ENCODE results near the gene CEP290.

CEP290 gene

GRCh38 chr12:88057994-88058718, 83.7 kb downstream of the CEP290 start:
- Histone ChIP-seq H3K9ac (ENCODE audit: low read depth, low read length, poor library complexity) (no peak overlapping the region), H3K79me1 (ENCODE audit: low read depth, low read length) (no peaks in the 10 kb centered on the region), H4K91ac (ENCODE audit: low read depth, low read length, poor library complexity) (no peak overlapping the region), H3K14ac (ENCODE audit: low read length) (no peak overlapping the region), H3K23ac (ENCODE audit: low read depth, low read length, poor library complexity) (no peak overlapping the region), H2BK120ac (ENCODE audit: low read depth, low read length) (no peak overlapping the region), H3K4me2 (ENCODE audit: insufficient read depth, low read length, poor library complexity, severe bottlenecking) (no peak overlapping the region), H3K9me3 (replicated peaks in 1 of 2; ENCODE audit: control insufficient read depth in 2 of 2, insufficient read depth in 1 of 2, low read depth in 1 of 2, low read length in 2 of 2) (no peaks in the 10 kb centered on the region), H2AFZ (ENCODE audit: low read length) (no peak overlapping the region), H3K18ac (ENCODE audit: low read length) (no peak overlapping the region), H4K8ac (ENCODE audit: low read depth, low read length) (no peak overlapping the region), H3K4me3 (ENCODE audit: low read length in 2 of 2) (no peak overlapping the region), H3K36me3 (replicated peaks in 1 of 2; ENCODE audit: control insufficient read depth in 2 of 2, insufficient read depth in 2 of 2, low read length in 2 of 2) (peaks cover 2 to 69% of the 10 kb centered on the region in 2 donors), H3K4ac (ENCODE audit: low read length) (no peak overlapping the region), H2BK15ac (ENCODE audit: low read length) (no peak overlapping the region), H3K4me1 (ENCODE audit: control insufficient read depth in 2 of 2, insufficient read depth in 1 of 2, low read depth in 1 of 2, low read length in 2 of 2) (no peaks in the 10 kb centered on the region), H3K27ac (replicated peaks; ENCODE audit: low read length) (no peak overlapping the region), H2BK5ac (ENCODE audit: low read length) (no peak overlapping the region), H2BK12ac (ENCODE audit: low read length) (no peak overlapping the region), H2AK5ac (ENCODE audit: low read depth, low read length) (no peak overlapping the region), H3K27me3 (ENCODE audit: control insufficient read depth in 3 of 3, insufficient read depth in 3 of 3, low read depth in 1 of 3, low read length in 3 of 3) (no peaks in the 10 kb centered on the region)
- no peak for DNase-seq (ENCODE audit: low spot score)
- no CpG with 5 or more reads among the region's 4 CpGs for WGBS, 2 donors (ENCODE audit: extremely low coverage in 2 of 2, insufficient read length in 2 of 2, insufficient replicate concordance in 1 of 2)

DNA sequence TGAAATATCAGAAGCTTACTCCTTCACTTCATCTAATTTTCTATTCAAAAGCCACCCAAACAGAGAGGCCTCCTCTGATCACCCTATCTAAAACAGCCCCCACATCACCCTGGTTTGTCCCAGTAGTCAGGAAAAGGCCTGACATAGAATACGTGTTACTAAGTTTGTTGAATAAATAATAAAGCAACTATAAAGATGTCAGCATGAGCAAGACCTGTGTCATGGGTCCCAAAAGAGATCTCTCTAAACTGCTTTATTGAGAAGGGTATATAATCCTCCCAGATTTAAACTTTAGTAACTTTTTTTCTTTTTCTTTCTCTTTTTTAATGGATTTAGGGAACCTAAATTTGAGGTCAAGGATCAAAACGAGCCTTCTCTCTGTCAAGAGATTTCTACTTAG, 85.3 kb downstream of the CEP290 start:
- H2BK15ac ChIP-seq (ENCODE audit: low read length) = no peak overlapping the region
- H3K27me3 ChIP-seq (ENCODE audit: control insufficient read depth in 3 of 3, insufficient read depth in 3 of 3, low read depth in 1 of 3, low read length in 3 of 3) = no peaks in the 10 kb centered on the region
- H3K9me3 ChIP-seq (replicated peaks in 1 of 2; ENCODE audit: control insufficient read depth in 2 of 2, insufficient read depth in 1 of 2, low read depth in 1 of 2, low read length in 2 of 2) = no peaks in the 10 kb centered on the region
- no peak overlapping the region for H3K27ac ChIP-seq (replicated peaks; ENCODE audit: low read length)
- H3K9ac ChIP-seq (ENCODE audit: low read depth, low read length, poor library complexity) = no peak overlapping the region
- H2AK5ac ChIP-seq (ENCODE audit: low read depth, low read length) = no peak overlapping the region
- no peak overlapping the region for H2BK120ac ChIP-seq (ENCODE audit: low read depth, low read length)
- no peak overlapping the region for H2BK12ac ChIP-seq (ENCODE audit: low read length)
- H3K4ac ChIP-seq (ENCODE audit: low read length) = no peak overlapping the region
- DNase-seq (ENCODE audit: low spot score) = no peak
- no peak overlapping the region for H3K14ac ChIP-seq (ENCODE audit: low read length)
- H3K79me1 ChIP-seq (ENCODE audit: low read depth, low read length) = no peaks in the 10 kb centered on the region
- no peak overlapping the region for H2AFZ ChIP-seq (ENCODE audit: low read length)
- H2BK5ac ChIP-seq (ENCODE audit: low read length) = no peak overlapping the region
- H3K36me3 ChIP-seq (replicated peaks in 1 of 2; ENCODE audit: control insufficient read depth in 2 of 2, insufficient read depth in 2 of 2, low read length in 2 of 2) = peaks cover 2 to 68% of the 10 kb centered on the region in 2 donors
- H3K18ac ChIP-seq (ENCODE audit: low read length) = no peak overlapping the region
- WGBS, 2 donors (ENCODE audit: extremely low coverage in 2 of 2, insufficient read length in 2 of 2, insufficient replicate concordance in 1 of 2) = no CpG with 5 or more reads among the region's 2 CpGs
- H3K4me2 ChIP-seq (ENCODE audit: insufficient read depth, low read length, poor library complexity, severe bottlenecking) = no peak overlapping the region
- H3K4me1 ChIP-seq (ENCODE audit: control insufficient read depth in 2 of 2, insufficient read depth in 1 of 2, low read depth in 1 of 2, low read length in 2 of 2) = no peaks in the 10 kb centered on the region
- H3K4me3 ChIP-seq (ENCODE audit: low read length in 2 of 2) = no peak overlapping the region
- no peak overlapping the region for H4K8ac ChIP-seq (ENCODE audit: low read depth, low read length)
- H3K23ac ChIP-seq (ENCODE audit: low read depth, low read length, poor library complexity) = no peak overlapping the region
- no peak overlapping the region for H4K91ac ChIP-seq (ENCODE audit: low read depth, low read length, poor library complexity)

GRCh38 chr12:88052686-88053085, 89.2 kb downstream of the CEP290 start:
- no peak overlapping the region for H3K27ac ChIP-seq (replicated peaks; ENCODE audit: low read length)
- H2BK15ac ChIP-seq (ENCODE audit: low read length) = no peak overlapping the region
- H2BK120ac ChIP-seq (ENCODE audit: low read depth, low read length) = no peak overlapping the region
- no peak overlapping the region for H4K8ac ChIP-seq (ENCODE audit: low read depth, low read length)
- no peak overlapping the region for H3K4me2 ChIP-seq (ENCODE audit: insufficient read depth, low read length, poor library complexity, severe bottlenecking)
- WGBS, 2 donors (ENCODE audit: extremely low coverage in 2 of 2, insufficient read length in 2 of 2, insufficient replicate concordance in 1 of 2) = no CpG with 5 or more reads among the region's 1 CpG
- no peak overlapping the region for H3K14ac ChIP-seq (ENCODE audit: low read length)
- H3K9me3 ChIP-seq (replicated peaks in 1 of 2; ENCODE audit: control insufficient read depth in 2 of 2, insufficient read depth in 1 of 2, low read depth in 1 of 2, low read length in 2 of 2) = no peaks in the 10 kb centered on the region
- no peak overlapping the region for H3K18ac ChIP-seq (ENCODE audit: low read length)
- no peak overlapping the region for H2AFZ ChIP-seq (ENCODE audit: low read length)
- H3K36me3 ChIP-seq (replicated peaks in 1 of 2; ENCODE audit: control insufficient read depth in 2 of 2, insufficient read depth in 2 of 2, low read length in 2 of 2) = peaks cover 3 to 79% of the 10 kb centered on the region in 2 donors
- H2BK12ac ChIP-seq (ENCODE audit: low read length) = no peak overlapping the region
- H3K4me1 ChIP-seq (ENCODE audit: control insufficient read depth in 2 of 2, insufficient read depth in 1 of 2, low read depth in 1 of 2, low read length in 2 of 2) = no peaks in the 10 kb centered on the region
- H3K4ac ChIP-seq (ENCODE audit: low read length) = no peak overlapping the region
- H3K9ac ChIP-seq (ENCODE audit: low read depth, low read length, poor library complexity) = no peak overlapping the region
- DNase-seq (ENCODE audit: low spot score) = no peak
- H2BK5ac ChIP-seq (ENCODE audit: low read length) = no peak overlapping the region
- no peak overlapping the region for H4K91ac ChIP-seq (ENCODE audit: low read depth, low read length, poor library complexity)
- no peaks in the 10 kb centered on the region for H3K27me3 ChIP-seq (ENCODE audit: control insufficient read depth in 3 of 3, insufficient read depth in 3 of 3, low read depth in 1 of 3, low read length in 3 of 3)
- H3K23ac ChIP-seq (ENCODE audit: low read depth, low read length, poor library complexity) = no peak overlapping the region
- no peak overlapping the region for H2AK5ac ChIP-seq (ENCODE audit: low read depth, low read length)
- no peaks in the 10 kb centered on the region for H3K79me1 ChIP-seq (ENCODE audit: low read depth, low read length)
- H3K4me3 ChIP-seq (ENCODE audit: low read length in 2 of 2) = no peak overlapping the region

- Histone ChIP-seq H2BK120ac (ENCODE audit: low read depth, low read length) (no peak overlapping the region), H3K27me3 (ENCODE audit: control insufficient read depth in 3 of 3, insufficient read depth in 3 of 3, low read depth in 1 of 3, low read length in 3 of 3) (no peaks in the 10 kb centered on the region), H3K27ac (replicated peaks; ENCODE audit: low read length) (no peak overlapping the region), H3K79me1 (ENCODE audit: low read depth, low read length) (no peaks in the 10 kb centered on the region), H3K14ac (ENCODE audit: low read length) (no peak overlapping the region), H3K4ac (ENCODE audit: low read length) (no peak overlapping the region), H2AFZ (ENCODE audit: low read length) (no peak overlapping the region), H3K4me1 (ENCODE audit: control insufficient read depth in 2 of 2, insufficient read depth in 1 of 2, low read depth in 1 of 2, low read length in 2 of 2) (no peaks in the 10 kb centered on the region), H2BK15ac (ENCODE audit: low read length) (no peak overlapping the region), H3K18ac (ENCODE audit: low read length) (no peak overlapping the region), H3K9me3 (replicated peaks in 1 of 2; ENCODE audit: control insufficient read depth in 2 of 2, insufficient read depth in 1 of 2, low read depth in 1 of 2, low read length in 2 of 2) (no peaks in the 10 kb centered on the region), H2BK12ac (ENCODE audit: low read length) (no peak overlapping the region), H3K9ac (ENCODE audit: low read depth, low read length, poor library complexity) (no peak overlapping the region), H4K91ac (ENCODE audit: low read depth, low read length, poor library complexity) (no peak overlapping the region), H3K36me3 (replicated peaks in 1 of 2; ENCODE audit: control insufficient read depth in 2 of 2, insufficient read depth in 2 of 2, low read length in 2 of 2) (peaks cover 8 to 87% of the 10 kb centered on the region in 2 donors), H3K4me2 (ENCODE audit: insufficient read depth, low read length, poor library complexity, severe bottlenecking) (no peak overlapping the region), H2AK5ac (ENCODE audit: low read depth, low read length) (no peak overlapping the region), H2BK5ac (ENCODE audit: low read length) (no peak overlapping the region), H3K23ac (ENCODE audit: low read depth, low read length, poor library complexity) (no peak overlapping the region), H3K4me3 (ENCODE audit: low read length in 2 of 2) (no peak overlapping the region), H4K8ac (ENCODE audit: low read depth, low read length) (no peak overlapping the region)
- DNase-seq (ENCODE audit: low spot score) = no peak
- no CpG with 5 or more reads among the region's 5 CpGs for WGBS, 2 donors (ENCODE audit: extremely low coverage in 2 of 2, insufficient read length in 2 of 2, insufficient replicate concordance in 1 of 2)
Measured at GRCh38 chr12:88044035-88044434, 97.9 kb downstream of the CEP290 start.

All from neuronal stem cell (in vitro differentiated cells).